BE2C (cell line): ENCODE data around the gene METTL25B.

Source experiments
- DNase-seq: peaks from one replicate; pipeline ENCODE4 v3.0.0-alpha.2; 2020
- H3K27me3 ChIP-seq: fragments of 250-450 bp; sonication (Bioruptor Pico); 2 replicates; pipeline ENCODE4 v1.5.1; 2020; ENCODE audit warnings: mild to moderate bottlenecking
- H3K36me3 ChIP-seq: fragments of 250-450 bp; sonication (Bioruptor Pico); 2 replicates; pipeline ENCODE4 v1.5.1; 2020; ENCODE audit warnings: mild to moderate bottlenecking
- H3K4me1 ChIP-seq: fragments of 250-450 bp; sonication (Bioruptor Pico); 2 replicates; pipeline ENCODE4 v1.5.1; 2020
- H3K4me3 ChIP-seq: 2 replicates; pipeline ENCODE4 v1.5.1; 2011; ENCODE audit warnings: low read depth, low read length
- H3K9me3 ChIP-seq: fragments of 250-450 bp; sonication (Bioruptor Pico); 2 replicates; pipeline ENCODE4 v1.5.1; 2020
- CTCF ChIP-seq: IDR thresholded peaks from 2 replicates; pipeline ENCODE4 v1.5.1; 2012; ENCODE audit warnings: mild to moderate bottlenecking, low read depth, low read length

METTL25B gene

DNA sequence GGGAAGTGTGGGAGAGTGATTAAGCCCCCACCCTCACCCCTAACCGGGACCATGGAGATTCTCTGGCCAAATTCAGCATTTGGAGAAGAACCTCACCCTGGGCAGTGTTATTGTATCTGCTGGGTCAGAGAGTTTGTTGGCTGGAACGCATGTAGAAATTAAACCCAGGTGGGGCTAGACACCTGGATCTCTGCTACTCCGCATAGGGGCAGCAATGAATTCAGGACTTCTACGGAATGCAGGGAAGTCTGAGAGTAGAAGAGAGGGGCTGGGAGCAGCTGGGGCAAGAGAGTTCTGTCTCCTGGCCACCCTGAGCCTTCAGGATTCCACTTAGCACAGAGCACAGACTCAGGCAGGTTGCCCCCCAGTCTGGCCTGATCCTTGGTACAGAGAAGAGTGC is 19.2 kb upstream of the METTL25B start:
- Histone ChIP-seq H3K9me3 (no peaks in the 10 kb centered on the region), H3K4me3 (no peak overlapping the region), H3K27me3 (peaks cover 7% of the 10 kb centered on the region), H3K36me3 (no peaks in the 10 kb centered on the region), H3K4me1 (peaks cover 62% of the 10 kb centered on the region)
- no peak for TF ChIP-seq CTCF
- DNase-seq: no peak

- peaks cover 53% of the 10 kb centered on the region for H3K4me1 ChIP-seq
- H3K36me3 ChIP-seq: no peaks in the 10 kb centered on the region
- H3K9me3 ChIP-seq: no peaks in the 10 kb centered on the region
- no peak for TF ChIP-seq CTCF
- peak; percentile 78 for DNase-seq
- H3K4me3 ChIP-seq: no peak overlapping the region
- peaks cover 4% of the 10 kb centered on the region for H3K27me3 ChIP-seq
Measured at GRCh38 chr1:156709757-156710489, 18.3 kb upstream of the METTL25B start.

DNA sequence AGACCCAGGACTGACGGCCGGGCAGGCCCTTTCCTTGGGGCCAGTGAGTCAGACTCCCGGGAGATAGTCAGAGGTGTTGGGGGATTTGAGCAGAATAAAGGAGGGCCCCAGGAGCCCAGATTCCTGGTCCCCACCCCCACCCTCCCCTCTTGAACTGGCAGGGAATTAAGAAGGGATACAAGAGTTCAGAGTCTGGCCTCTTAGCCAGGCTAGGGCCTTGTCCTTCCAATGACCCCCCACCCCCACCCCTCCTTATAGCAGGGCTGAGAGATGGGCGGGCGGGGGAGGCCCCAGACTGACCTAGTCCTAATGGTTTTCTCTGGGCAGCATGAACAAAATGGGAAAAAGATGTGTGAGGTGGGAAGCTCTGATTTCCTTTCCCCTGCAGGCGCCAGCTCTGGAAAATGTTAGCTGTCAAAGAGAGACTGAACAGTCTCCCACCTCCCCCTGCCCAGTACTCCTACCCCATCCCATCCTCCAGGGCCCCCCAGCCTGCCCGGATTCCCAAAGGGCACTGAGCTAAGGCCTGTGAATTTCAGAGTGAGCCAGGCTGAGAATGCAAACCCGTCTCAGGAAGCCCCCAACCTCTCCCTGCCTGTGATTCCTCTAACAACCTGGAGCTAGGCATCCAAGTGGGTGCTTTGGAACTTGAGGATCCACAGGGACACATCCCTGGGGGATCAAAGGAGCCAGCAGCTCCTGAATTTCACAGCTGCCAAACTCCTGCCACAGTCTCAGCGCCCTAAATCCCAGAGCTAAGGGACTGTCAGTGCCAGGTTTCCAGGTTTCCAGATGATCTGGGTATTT is 17.1 kb upstream of the METTL25B start:
- H3K27me3 ChIP-seq: no peaks in the 10 kb centered on the region
- no peaks in the 10 kb centered on the region for H3K36me3 ChIP-seq
- H3K4me1 ChIP-seq: peaks cover 48% of the 10 kb centered on the region
- H3K4me3 ChIP-seq: no peak overlapping the region
- DNase-seq: peak; percentile 78
- H3K9me3 ChIP-seq: no peaks in the 10 kb centered on the region
- no peak for TF ChIP-seq CTCF

DNA sequence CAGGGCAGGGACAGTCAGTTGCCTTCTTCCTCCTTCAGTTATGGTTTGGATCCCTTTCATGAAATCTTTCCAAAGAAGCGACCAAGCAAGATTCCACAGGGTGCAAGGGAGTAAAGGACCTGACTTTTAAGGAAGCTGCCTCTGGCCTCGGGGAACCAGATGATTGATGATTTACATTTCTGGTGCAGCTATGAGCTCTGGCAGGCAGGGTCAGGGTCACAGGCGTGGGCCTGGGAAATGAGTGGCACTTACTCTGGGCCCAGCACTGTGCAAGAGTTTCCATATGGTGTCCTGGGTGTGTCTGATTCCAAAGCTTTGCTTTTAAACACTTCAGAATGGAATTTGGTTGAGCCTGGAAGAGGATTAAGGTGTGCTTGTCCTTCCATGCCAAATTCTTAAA is 15.6 kb upstream of the METTL25B start:
- Histone ChIP-seq H3K4me1 (peaks cover 44% of the 10 kb centered on the region), H3K36me3 (no peaks in the 10 kb centered on the region), H3K4me3 (no peak overlapping the region), H3K27me3 (no peaks in the 10 kb centered on the region), H3K9me3 (no peaks in the 10 kb centered on the region)
- no peak for DNase-seq
- no peak for TF ChIP-seq CTCF

GRCh38 chr1:156714830-156715229 is 13.4 kb upstream of the METTL25B start:
- Histone ChIP-seq H3K4me3 (no peak overlapping the region), H3K9me3 (no peaks in the 10 kb centered on the region), H3K27me3 (no peaks in the 10 kb centered on the region), H3K36me3 (no peaks in the 10 kb centered on the region), H3K4me1 (peaks cover 22% of the 10 kb centered on the region)
- TF ChIP-seq CTCF: no peak
- no peak for DNase-seq

DNA sequence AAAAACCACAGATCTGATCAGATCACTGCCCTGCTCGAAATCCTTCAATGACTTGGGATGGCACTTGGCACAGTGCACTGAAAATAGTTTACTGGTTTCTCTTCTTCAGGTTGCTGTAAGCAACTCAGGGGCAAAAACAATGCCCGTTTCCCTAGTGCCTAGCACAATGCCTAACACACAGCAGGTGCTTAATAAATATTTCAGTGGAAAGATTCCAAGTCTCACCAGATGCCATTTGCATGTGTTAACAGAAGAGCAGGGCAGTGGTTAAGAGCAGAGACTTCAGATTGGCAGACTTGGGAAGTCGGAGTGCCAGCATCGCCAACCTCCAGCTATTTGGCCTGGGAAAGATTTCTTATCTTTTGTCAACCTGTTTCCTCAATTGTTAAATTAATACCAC is 10.9 kb upstream of the METTL25B start:
- peaks cover 6% of the 10 kb centered on the region for H3K4me1 ChIP-seq
- DNase-seq: no peak
- no peaks in the 10 kb centered on the region for H3K9me3 ChIP-seq
- no peak overlapping the region for H3K4me3 ChIP-seq
- no peak for TF ChIP-seq CTCF
- H3K36me3 ChIP-seq: peaks cover 8% of the 10 kb centered on the region
- H3K27me3 ChIP-seq: no peaks in the 10 kb centered on the region
